ENCODE results near the gene HIRIP3.

HIRIP3 gene

DNA sequence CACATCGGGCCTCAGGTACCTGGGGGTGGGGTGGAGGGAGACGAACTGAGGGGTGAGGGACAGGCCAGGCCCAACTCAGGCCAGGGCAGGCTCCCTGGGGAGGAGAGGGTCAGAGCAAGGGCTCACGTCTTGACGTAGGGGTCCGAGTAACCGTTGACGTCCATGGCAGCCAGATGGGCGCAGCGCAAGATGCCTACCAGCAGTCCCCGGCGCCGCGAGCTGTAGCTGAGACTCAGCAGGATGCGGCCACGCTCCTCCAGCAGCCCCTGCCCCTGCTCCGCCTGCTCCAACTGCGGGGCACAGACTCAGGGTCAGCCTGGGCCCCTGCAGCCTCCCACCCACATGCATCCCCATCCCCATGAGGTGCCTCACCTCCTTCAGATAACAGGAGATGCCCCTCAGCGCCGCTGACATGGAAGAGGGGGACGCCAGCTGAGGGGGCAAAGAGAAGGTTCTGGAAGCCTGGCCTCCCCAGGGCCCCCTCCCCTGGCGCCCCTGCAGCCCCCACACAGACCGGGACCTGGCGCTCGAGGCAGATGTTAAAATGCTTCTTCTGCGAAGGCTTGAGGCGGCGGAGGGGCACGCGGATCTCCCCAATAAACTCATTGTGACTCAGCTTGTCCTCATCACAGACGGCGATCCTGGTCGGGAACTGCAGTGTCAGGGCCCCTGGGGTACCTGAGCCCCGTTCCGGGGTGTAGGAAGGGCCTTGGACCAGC is 11.4 kb upstream of the HIRIP3 start:
- no peak for DNase-seq (ENCODE audit: low spot score)

DNA sequence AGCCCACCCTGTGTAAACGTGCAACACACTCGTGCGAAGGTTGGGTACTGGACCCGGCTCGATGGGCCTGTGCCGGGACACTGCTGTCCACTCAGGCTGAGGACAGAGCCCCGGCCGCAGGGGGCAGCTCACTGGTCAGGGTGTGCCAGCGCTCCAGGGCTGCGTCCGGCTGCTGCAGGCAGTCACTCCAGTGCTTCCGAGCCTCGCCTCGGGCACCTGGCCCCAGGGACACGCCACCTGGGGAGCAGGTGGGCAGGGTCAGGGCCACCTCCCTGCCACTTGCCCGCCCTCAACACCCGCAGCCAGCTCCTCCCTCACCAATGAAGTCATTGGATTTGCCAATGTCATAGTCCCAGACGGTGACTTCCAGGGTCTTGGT is 10.7 kb upstream of the HIRIP3 start:
- TF ChIP-seq, protein P1, sequence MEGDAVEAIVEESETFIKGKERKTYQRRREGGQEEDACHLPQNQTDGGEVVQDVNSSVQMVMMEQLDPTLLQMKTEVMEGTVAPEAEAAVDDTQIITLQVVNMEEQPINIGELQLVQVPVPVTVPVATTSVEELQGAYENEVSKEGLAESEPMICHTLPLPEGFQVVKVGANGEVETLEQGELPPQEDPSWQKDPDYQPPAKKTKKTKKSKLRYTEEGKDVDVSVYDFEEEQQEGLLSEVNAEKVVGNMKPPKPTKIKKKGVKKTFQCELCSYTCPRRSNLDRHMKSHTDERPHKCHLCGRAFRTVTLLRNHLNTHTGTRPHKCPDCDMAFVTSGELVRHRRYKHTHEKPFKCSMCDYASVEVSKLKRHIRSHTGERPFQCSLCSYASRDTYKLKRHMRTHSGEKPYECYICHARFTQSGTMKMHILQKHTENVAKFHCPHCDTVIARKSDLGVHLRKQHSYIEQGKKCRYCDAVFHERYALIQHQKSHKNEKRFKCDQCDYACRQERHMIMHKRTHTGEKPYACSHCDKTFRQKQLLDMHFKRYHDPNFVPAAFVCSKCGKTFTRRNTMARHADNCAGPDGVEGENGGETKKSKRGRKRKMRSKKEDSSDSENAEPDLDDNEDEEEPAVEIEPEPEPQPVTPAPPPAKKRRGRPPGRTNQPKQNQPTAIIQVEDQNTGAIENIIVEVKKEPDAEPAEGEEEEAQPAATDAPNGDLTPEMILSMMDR (IDR thresholded peaks at IDR 0.05; ENCODE audit: extremely low read depth, missing control alignments) = no peak
- no peak for DNase-seq (ENCODE audit: low spot score)

More for the DNA sequence above, 11.4 kb upstream of the HIRIP3 start:
- TF ChIP-seq, protein P1 (IDR thresholded peaks at IDR 0.05; ENCODE audit: extremely low read depth, missing control alignments) = no peak

DNA sequence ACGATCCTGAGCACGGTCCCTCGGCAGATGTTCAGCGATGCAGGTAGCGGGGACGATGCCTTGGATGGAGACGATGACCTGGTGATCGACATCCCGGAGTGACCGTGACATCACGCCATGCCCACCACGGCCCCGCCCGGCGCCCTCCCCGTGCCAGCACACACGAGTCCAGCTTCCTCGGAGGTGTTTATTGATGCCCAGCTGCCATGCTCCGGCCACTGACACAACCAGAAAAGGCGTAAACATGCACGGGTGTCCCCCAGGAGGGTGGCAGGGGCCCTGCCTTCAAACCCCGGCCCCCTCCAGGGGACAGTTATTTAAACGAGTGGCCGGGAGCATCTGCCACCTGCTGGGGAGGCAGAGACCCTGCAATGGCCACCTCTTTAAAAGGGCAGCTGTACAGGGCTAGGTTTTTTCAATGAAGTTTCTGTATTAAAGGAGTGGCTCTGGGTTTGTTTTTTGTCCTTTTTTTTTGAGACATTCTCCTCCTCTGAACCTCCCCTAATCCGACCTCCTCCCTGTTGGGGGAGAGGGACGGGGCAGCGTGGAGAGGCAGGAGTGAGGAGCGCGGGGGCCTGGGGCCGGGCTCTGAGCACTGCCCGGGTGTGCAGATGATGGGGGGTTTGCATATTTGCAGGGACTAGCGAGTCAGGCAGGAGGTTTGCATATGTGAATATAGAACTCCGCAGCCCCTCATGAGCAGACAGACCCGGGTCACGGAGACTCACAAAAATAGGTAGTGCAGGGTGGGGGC is 10.1 kb upstream of the HIRIP3 start:
- peak; percentile 84 for DNase-seq (ENCODE audit: low spot score)
- TF ChIP-seq, protein P1 (IDR thresholded peaks at IDR 0.05; ENCODE audit: extremely low read depth, missing control alignments) = peak; percentile 74

DNA sequence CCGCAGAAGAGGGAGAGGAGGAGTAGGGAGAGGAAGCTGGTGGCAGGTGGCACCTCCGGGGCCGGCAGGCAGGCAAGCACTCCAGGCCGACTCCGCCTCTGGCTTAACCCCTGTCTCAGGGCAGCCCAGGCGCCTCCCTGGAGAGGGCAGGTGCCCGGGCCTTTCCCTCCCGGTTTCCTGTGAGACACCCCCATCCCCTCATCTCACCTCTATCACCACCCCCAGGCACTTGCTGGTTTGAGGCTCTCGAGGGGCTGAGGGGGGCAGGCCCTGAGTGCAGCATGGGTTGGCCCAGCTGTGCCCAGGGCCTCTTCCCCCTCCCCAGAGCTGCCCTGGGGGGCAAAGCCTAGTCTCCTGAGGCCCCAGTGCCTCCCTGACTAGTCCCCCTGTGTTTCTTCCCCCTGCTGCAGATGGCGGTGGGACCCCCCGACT is 9.4 kb upstream of the HIRIP3 start:
- TF ChIP-seq, protein P1 (IDR thresholded peaks at IDR 0.05; ENCODE audit: extremely low read depth, missing control alignments) = no peak
- no peak for DNase-seq (ENCODE audit: low spot score)

DNA sequence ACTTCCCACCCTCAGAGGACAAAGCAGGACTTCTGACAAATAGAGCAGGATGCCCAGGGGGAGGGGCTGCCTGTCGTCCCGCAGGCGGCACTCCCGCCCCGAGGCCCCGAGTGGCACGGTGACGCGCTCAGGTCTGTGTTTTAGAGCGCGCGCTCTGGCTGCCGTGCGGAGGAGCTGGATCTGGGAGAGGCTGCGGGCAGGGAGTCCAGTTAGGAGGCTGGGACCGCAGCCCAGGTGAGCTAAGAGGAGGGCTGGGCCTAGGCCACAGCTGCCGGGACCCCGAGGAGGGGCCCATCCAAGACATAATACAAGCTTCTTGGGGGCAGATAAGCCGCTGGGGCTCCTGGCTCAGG is 9.0 kb upstream of the HIRIP3 start:
- TF ChIP-seq, protein P1 (IDR thresholded peaks at IDR 0.05; ENCODE audit: extremely low read depth, missing control alignments) = no peak
- no peak for DNase-seq (ENCODE audit: low spot score)

DNA sequence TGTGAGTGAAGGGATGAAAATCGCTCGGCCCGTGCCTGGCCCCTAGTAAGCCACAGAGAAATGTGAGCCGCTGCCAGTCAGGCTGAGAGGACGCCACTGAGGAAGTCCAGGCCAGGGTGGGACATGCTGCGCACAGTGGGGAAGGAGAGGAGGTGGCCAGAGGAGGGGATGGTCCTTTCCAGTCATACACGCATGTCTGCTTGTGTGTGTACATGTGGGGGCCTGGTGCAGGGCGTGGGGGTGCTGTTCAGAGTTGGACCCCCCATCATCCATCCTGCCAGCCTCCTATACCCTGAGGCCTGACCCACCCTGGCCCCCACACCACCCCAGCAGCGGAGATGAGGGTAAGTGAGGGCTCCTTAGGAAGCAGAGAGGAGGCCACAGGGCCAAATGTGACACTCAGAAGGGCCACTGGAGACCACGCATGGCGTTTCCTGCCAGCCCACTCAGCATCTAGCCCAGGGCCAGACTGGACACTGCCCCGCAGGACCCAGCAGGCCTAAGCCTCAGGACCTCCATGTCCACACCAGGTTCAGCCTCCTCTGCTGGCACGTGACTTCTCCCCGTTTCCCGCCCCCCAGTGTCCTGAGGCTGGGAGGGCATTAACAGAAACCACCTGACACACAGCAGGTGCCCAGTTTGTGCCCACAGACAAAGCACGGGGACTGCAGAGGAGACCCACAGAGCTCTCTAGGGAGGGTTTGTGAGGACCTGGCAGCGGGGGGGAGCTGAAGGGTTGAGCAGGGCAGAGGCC is 8.4 kb upstream of the HIRIP3 start:
- no peak for DNase-seq (ENCODE audit: low spot score)
- TF ChIP-seq, protein P1 (IDR thresholded peaks at IDR 0.05; ENCODE audit: extremely low read depth, missing control alignments) = no peak

Measured in GM20000 (cell line).